Ishikawa (cell line): Measurements from ENCODE around the gene NCOA1.

Source experiments
- CREB1 ChIP-seq: IDR thresholded peaks from 2 replicates; pipeline ENCODE4 v1.6.1; 2012; ENCODE audit warnings: low read depth
- EGR1 ChIP-seq: IDR thresholded peaks from 2 replicates; pipeline ENCODE4 v1.6.1; 2012
- EP300 ChIP-seq: IDR thresholded peaks from 2 replicates; pipeline ENCODE4 v1.6.1; 2012; ENCODE audit warnings: borderline replicate concordance
- FOXM1 ChIP-seq: IDR thresholded peaks from 2 replicates; pipeline ENCODE4 v1.6.1; 2012; ENCODE audit warnings: low read depth, borderline replicate concordance
- RAD21 ChIP-seq: IDR thresholded peaks from 2 replicates; pipeline ENCODE4 v1.6.1; 2012; ENCODE audit warnings: low read depth
- TAF1 ChIP-seq: IDR thresholded peaks from 2 replicates; pipeline ENCODE4 v1.6.1; 2012; ENCODE audit warnings: low read depth, mild to moderate bottlenecking
- TCF12 ChIP-seq: IDR thresholded peaks from 2 replicates; pipeline ENCODE4 v1.6.1; 2012; ENCODE audit warnings: low read depth
- TEAD4 ChIP-seq: IDR thresholded peaks from 2 replicates; pipeline ENCODE4 v1.6.1; 2012
- ZBTB7A ChIP-seq: IDR thresholded peaks from 2 replicates; pipeline ENCODE4 v1.6.1; 2012; ENCODE audit warnings: low read depth
- TF ChIP-seq, protein P1 (sequence below): IDR thresholded peaks from 2 replicates; pipeline ENCODE4 v1.6.1; 2012; ENCODE audit warnings: low read depth, mild to moderate bottlenecking
- TF ChIP-seq, protein P2 (sequence below): IDR thresholded peaks from 2 replicates; pipeline ENCODE4 v1.6.1; 2012
- TF ChIP-seq, protein P3 (sequence below): IDR thresholded peaks from 2 replicates; pipeline ENCODE4 v1.6.1; 2012

DNA sequence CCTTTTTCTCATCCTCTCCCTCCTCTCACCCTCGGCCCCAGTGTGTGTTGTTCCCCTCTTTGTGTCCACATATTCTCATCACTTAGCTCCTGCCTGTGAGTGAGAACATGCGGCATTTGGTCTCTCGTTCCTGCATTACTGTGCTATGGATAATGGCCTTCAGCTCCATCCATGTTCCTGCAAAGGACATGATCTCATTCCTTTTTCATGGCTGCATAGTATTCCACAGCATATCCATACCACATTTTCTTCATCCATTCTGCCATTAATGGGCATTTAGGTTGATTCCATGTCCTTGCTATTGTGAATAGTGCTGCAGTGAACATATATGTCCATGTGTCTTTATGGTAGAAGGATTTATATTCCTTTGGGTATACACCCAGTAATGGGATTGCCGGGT is 10.8 kb upstream of the NCOA1 start:
- TF ChIP-seq, protein P1, sequence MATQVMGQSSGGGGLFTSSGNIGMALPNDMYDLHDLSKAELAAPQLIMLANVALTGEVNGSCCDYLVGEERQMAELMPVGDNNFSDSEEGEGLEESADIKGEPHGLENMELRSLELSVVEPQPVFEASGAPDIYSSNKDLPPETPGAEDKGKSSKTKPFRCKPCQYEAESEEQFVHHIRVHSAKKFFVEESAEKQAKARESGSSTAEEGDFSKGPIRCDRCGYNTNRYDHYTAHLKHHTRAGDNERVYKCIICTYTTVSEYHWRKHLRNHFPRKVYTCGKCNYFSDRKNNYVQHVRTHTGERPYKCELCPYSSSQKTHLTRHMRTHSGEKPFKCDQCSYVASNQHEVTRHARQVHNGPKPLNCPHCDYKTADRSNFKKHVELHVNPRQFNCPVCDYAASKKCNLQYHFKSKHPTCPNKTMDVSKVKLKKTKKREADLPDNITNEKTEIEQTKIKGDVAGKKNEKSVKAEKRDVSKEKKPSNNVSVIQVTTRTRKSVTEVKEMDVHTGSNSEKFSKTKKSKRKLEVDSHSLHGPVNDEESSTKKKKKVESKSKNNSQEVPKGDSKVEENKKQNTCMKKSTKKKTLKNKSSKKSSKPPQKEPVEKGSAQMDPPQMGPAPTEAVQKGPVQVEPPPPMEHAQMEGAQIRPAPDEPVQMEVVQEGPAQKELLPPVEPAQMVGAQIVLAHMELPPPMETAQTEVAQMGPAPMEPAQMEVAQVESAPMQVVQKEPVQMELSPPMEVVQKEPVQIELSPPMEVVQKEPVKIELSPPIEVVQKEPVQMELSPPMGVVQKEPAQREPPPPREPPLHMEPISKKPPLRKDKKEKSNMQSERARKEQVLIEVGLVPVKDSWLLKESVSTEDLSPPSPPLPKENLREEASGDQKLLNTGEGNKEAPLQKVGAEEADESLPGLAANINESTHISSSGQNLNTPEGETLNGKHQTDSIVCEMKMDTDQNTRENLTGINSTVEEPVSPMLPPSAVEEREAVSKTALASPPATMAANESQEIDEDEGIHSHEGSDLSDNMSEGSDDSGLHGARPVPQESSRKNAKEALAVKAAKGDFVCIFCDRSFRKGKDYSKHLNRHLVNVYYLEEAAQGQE, result no peak
- TF ChIP-seq TAF1 (no peak), FOXM1 (no peak), EP300 (no peak), RAD21 (no peak), ZBTB7A (no peak), EGR1 (no peak), TEAD4 (no peak), TCF12 (no peak), CREB1 (no peak)
- TF ChIP-seq, protein P2, sequence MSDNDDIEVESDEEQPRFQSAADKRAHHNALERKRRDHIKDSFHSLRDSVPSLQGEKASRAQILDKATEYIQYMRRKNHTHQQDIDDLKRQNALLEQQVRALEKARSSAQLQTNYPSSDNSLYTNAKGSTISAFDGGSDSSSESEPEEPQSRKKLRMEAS, result no peak
- TF ChIP-seq, protein P3, sequence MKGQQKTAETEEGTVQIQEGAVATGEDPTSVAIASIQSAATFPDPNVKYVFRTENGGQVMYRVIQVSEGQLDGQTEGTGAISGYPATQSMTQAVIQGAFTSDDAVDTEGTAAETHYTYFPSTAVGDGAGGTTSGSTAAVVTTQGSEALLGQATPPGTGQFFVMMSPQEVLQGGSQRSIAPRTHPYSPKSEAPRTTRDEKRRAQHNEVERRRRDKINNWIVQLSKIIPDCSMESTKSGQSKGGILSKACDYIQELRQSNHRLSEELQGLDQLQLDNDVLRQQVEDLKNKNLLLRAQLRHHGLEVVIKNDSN, result no peak
